Rectal smooth muscle tissue (tissue), 1 donor: Measurements from ENCODE around the gene LCN15.
"Not testable (repeated sequence)": the region's sequence is repeated elsewhere in the genome, so short reads cannot be mapped to it uniquely, and the experiment has no call there.

Experiments
- H3K27ac ChIP-seq: one replicate; pipeline ENCODE4 v1.7.0; 2013; ENCODE audit warnings: low read depth, low read length, inconsistent platforms
- H3K27me3 ChIP-seq: one replicate; pipeline ENCODE4 v1.7.0; 2013; ENCODE audit warnings: low read length; ENCODE audit not compliant: control insufficient read depth, insufficient read depth
- H3K36me3 ChIP-seq: one replicate; pipeline ENCODE4 v1.7.0; 2013; ENCODE audit warnings: low read length; ENCODE audit not compliant: control insufficient read depth, insufficient read depth
- H3K4me1 ChIP-seq: one replicate; pipeline ENCODE4 v1.7.0; 2013; ENCODE audit warnings: low read length; ENCODE audit not compliant: control insufficient read depth, insufficient read depth
- H3K4me3 ChIP-seq: one replicate; pipeline ENCODE4 v1.7.0; 2013; ENCODE audit warnings: low read length
- H3K9ac ChIP-seq: one replicate; pipeline ENCODE4 v1.7.0; 2013; ENCODE audit warnings: low read length

Gene LCN15

DNA sequence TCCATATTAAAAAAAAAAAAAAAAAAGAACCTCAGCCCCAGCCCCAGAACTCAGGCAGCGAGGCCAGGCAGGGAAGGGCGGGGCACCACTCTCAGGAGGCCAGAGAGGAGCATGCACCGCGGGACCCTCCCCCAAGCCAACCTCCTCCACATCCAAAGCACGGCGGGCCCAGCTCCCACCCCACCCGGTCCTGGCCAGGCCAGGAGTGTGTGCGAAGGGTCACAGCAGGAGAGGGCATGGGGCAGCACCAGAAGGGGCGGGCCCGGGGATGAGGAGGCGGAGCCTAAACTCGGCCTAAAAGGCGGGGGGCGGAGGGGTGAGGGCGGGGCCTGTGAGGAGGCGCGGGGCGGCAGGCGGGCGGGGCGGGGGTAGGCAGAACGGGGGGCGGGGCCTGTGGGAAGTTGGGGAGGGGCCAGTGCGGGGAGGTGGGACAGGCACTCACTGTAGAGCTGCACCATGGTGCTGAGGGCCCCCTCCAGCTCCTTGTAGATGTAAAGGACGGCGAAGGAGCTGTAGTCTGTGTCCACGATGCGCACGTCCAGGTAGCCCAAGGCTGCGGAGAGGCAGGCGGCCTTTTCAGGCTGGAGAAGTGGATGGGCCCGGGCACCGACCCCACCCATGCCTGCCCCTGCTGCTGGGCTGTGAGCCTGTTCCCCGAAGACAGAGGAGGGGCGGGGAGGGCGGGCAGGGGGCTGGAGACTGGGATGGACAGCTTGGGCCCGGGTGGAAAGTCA, 1.2 kb downstream of the LCN15 start:
- no peak overlapping the region for H3K9ac ChIP-seq
- H3K27ac ChIP-seq, result no peak overlapping the region
- H3K4me1 ChIP-seq, result no peaks in the 10 kb centered on the region
- no peak overlapping the region for H3K4me3 ChIP-seq
- no peaks in the 10 kb centered on the region for H3K36me3 ChIP-seq
- peaks cover 12% of the 10 kb centered on the region for H3K27me3 ChIP-seq

GRCh38 chr9:136762221-136762691, 2.1 kb downstream of the LCN15 start:
- H3K27me3 ChIP-seq, result peaks cover 9% of the 10 kb centered on the region
- H3K4me1 ChIP-seq, result no peaks in the 10 kb centered on the region
- no peak overlapping the region for H3K27ac ChIP-seq
- H3K4me3 ChIP-seq, result no peak overlapping the region
- H3K36me3 ChIP-seq, result no peaks in the 10 kb centered on the region
- no peak overlapping the region for H3K9ac ChIP-seq

DNA sequence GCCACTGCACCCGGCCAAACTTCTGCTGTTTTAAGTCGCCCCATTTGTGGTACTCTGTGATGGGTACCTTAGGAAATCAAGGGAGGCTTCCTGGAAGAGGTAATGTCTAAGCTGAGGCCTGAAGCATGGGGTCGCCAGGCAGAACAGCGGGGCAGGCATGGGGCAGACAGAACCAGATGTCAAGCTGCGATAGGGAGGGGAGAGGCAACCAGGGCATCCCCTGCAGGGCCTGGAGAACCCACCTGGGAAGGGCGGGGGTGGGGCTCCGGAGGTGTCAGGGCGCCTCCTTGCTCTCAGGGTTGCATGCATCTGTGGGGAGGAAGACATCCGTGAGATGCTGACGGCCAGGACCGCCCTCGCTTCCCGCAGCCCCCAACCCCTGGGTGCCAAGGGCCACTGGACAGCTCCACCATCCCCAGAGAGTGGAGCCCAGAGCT, 2.8 kb downstream of the LCN15 start:
- no peaks in the 10 kb centered on the region for H3K36me3 ChIP-seq
- no peaks in the 10 kb centered on the region for H3K4me1 ChIP-seq
- H3K9ac ChIP-seq, result no peak overlapping the region
- peaks cover 9% of the 10 kb centered on the region for H3K27me3 ChIP-seq
- no peak overlapping the region for H3K27ac ChIP-seq
- H3K4me3 ChIP-seq, result no peak overlapping the region

DNA sequence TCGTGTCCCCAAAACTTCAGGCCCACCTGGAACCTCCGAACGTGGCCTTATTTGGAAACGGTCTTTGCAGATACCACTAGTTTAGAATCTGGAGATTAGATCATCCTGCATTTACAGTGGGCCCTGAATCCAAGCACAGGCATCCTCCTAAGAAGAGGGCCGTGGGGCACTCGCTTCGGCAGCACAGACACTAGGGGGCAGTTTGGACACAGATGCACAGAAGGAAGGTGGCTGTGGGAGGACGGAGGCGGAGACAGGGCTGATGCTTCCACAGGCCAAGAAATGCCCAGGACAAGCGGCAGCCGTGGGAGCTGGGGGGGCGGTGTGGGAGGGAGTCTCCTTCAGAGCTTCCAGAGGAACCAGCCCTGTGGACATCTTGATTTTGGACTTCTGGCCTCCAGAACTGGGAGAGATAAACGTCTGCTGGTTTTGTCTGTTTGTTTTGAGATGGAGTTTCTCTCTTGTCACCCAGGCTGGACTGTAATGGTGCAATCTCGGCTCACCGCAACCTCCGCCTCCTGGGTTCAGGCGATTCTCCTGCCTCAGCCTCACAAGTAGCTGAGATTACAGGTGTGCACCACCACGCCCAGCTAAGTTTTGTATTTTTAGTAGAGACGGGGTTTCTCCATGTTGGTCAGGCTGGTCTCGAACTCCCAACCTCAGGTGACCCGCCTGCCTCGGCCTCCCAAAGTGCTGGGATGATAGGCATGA, 3.3 kb downstream of the LCN15 start:
- not testable (repeated sequence) for H3K4me3 ChIP-seq, H3K36me3 ChIP-seq, H3K27ac ChIP-seq, H3K9ac ChIP-seq, H3K4me1 ChIP-seq
- H3K27me3 ChIP-seq, result peaks cover 15% of the 10 kb centered on the region

DNA sequence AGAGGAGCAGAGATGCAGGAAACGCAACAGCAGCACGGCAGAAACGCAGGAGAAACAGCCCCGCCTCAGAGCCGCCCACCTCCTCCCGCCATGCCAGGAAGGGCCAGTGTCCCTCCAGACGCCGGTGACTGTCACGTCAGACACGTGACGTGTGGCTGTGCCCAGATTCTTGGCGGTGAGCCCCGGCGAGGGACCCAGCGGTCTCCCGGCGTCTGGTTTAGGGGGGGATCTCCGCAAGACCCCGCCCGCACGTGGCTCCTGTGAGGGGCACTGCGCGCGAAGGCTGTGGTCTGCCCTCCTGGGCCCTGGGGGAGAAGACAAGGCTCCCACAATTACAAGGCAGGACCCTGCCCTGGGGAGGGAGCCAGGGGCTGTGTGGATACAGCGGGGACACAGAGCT, 3.9 kb downstream of the LCN15 start:
- Histone ChIP-seq H3K36me3 (no peaks in the 10 kb centered on the region), H3K4me3 (no peak overlapping the region), H3K4me1 (no peaks in the 10 kb centered on the region), H3K27me3 (peaks cover 15% of the 10 kb centered on the region), H3K27ac (no peak overlapping the region), H3K9ac (no peak overlapping the region)

DNA sequence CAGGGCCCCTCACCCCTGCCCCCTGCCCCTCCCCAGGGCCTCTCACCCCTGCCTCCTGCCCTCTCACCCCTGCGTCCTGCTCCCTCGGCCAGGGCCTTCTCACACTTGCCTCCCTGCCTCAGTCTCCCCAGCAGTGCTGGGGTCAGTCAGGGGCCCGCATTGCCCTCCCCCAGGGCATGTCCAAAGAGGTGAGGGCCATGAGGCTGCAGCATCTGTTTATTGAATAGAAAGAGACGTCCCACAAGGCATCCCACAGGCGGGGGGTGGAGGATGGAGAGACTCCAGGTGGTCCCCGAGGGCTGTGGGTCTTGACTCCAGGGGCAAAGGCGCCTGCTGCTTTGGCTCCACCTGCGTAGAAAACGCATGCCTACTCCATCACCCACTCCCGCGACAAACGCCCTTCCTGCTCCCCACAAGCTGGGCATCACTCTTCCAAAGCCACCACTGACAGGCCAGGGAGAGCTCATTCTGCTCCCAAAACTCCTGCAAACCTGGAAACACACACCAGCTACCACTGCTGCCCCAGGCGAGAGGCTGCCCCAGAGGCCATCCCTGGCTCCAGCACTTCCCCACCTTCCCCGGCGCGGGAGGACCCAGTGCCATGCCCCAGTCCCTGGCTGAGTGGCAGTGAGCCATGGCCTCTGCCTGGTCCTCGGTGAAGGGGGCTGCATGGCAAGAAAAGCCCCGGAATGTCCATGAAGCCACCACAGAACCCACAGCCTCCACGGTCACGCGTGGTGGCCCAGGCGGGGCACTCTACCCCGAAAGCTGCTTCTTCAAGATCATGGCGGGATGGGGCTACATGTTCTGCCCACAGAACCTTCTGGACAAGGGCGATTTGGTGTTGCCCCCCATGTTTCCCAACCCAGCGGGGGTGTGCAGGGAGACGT, 4.6 kb downstream of the LCN15 start:
- peaks cover 15% of the 10 kb centered on the region for H3K27me3 ChIP-seq
- no peak overlapping the region for H3K9ac ChIP-seq
- no peak overlapping the region for H3K27ac ChIP-seq
- no peak overlapping the region for H3K4me3 ChIP-seq
- no peaks in the 10 kb centered on the region for H3K4me1 ChIP-seq
- H3K36me3 ChIP-seq, result no peaks in the 10 kb centered on the region

GRCh38 chr9:136759001-136759400, 5.3 kb downstream of the LCN15 start:
- H3K27me3 ChIP-seq, result peaks cover 13% of the 10 kb centered on the region
- H3K4me3 ChIP-seq, result no peak overlapping the region
- H3K4me1 ChIP-seq, result no peaks in the 10 kb centered on the region
- H3K36me3 ChIP-seq, result no peaks in the 10 kb centered on the region
- H3K9ac ChIP-seq, result no peak overlapping the region
- H3K27ac ChIP-seq, result no peak overlapping the region

GRCh38 chr9:136757751-136758140, 6.6 kb downstream of the LCN15 start:
- no peak overlapping the region for H3K4me3 ChIP-seq
- no peaks in the 10 kb centered on the region for H3K4me1 ChIP-seq
- no peak overlapping the region for H3K9ac ChIP-seq
- no peak overlapping the region for H3K27ac ChIP-seq
- peaks cover 8% of the 10 kb centered on the region for H3K27me3 ChIP-seq
- H3K36me3 ChIP-seq, result no peaks in the 10 kb centered on the region

- H3K36me3 ChIP-seq, result no peaks in the 10 kb centered on the region
- H3K4me3 ChIP-seq, result no peak overlapping the region
- no peaks in the 10 kb centered on the region for H3K4me1 ChIP-seq
- H3K27ac ChIP-seq, result no peak overlapping the region
- peaks cover 8% of the 10 kb centered on the region for H3K27me3 ChIP-seq
- H3K9ac ChIP-seq, result no peak overlapping the region
Measured at GRCh38 chr9:136757328-136757727, 7.0 kb downstream of the LCN15 start.

DNA sequence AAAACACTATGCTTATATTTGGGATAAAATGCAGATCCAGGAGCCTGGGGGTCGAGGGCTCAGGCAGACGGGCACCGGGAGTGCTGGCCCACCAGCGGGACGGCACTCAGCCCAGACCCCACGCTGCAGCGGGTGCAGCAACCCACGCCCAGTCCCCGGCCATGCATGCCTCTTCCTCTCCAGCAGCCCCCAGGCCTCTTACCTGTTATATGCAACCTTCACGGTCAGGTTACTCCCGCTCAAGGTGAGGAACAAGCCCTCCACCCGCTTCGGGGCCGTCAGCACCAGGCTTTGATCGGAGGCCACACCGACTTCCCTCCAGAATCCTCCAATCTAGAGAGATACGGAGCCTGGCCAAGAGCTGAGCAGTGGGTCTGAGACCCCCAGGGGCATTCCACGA, 7.5 kb downstream of the LCN15 start:
- Histone ChIP-seq H3K4me1 (no peaks in the 10 kb centered on the region), H3K36me3 (no peaks in the 10 kb centered on the region), H3K27ac (no peak overlapping the region), H3K4me3 (no peak overlapping the region), H3K9ac (no peak overlapping the region), H3K27me3 (peaks cover 8% of the 10 kb centered on the region)

DNA sequence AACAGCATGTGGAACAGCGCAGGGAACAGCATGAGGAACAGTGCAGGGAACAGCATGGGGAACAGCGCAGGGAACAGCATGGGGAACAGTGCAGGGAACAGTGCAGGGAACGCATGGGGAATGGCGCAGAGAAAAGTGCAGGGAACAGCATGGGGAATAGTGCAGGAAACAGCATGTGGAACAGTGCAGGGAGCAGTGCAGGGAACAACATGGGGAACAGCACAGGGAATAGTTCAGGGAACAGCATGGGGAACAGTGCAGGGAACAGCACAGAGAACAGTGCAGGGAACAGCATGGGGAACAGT, 8.2 kb downstream of the LCN15 start:
- no peaks in the 10 kb centered on the region for H3K36me3 ChIP-seq
- H3K4me3 ChIP-seq, result no peak overlapping the region
- no peak overlapping the region for H3K27ac ChIP-seq
- no peak overlapping the region for H3K9ac ChIP-seq
- H3K27me3 ChIP-seq, result peaks cover 8% of the 10 kb centered on the region
- H3K4me1 ChIP-seq, result no peaks in the 10 kb centered on the region

GRCh38 chr9:136755302-136756133, 8.8 kb downstream of the LCN15 start:
- H3K9ac ChIP-seq, H3K4me3 ChIP-seq, H3K27ac ChIP-seq, H3K36me3 ChIP-seq, H3K4me1 ChIP-seq, H3K27me3 ChIP-seq: not testable (repeated sequence)
